ENCODE results near the gene DUSP12. TPM values are rescaled to one million over a fixed set of nuclear protein-coding genes. Genes with fewer than 3 reads are reported as not detected.

The DUSP12 gene
- total and polyA plus RNA-seq, 4 donors, result 15.0 to 60.1 (median 23.2) TPM

GRCh38 chr1:161730050-161730564 is 19.5 kb upstream of the DUSP12 start:
- no peaks in the 10 kb centered on the region for H3K36me3 ChIP-seq (ENCODE audit: control insufficient read depth in 4 of 4, insufficient read depth in 4 of 4, low read length in 4 of 4)
- WGBS, 2 donors, result 56 to 77% methylated on average over 6 of the region's 6 CpGs

GRCh38 chr1:161731241-161731640 is 18.3 kb upstream of the DUSP12 start:
- H3K4me3 ChIP-seq, result no peak overlapping the region
- no peak for DNase-seq
- H3K36me3 ChIP-seq (ENCODE audit: control insufficient read depth in 4 of 4, insufficient read depth in 4 of 4, low read length in 4 of 4), result no peaks in the 10 kb centered on the region
- no peak overlapping the region for H3K27ac ChIP-seq (ENCODE audit: low read depth in 1 of 2, low read length in 1 of 2)
- no peaks in the 10 kb centered on the region for H3K9me3 ChIP-seq (ENCODE audit: control insufficient read depth in 4 of 4, insufficient read depth in 3 of 4, low read length in 3 of 4)
- peaks cover 0 to 12% (median 8%) of the 10 kb centered on the region in 3 donors for H3K27me3 ChIP-seq (ENCODE audit: control insufficient read depth in 3 of 3, insufficient read depth in 3 of 3, low read length in 2 of 3)
- TF ChIP-seq CTCF (IDR thresholded peaks at IDR 0.05; ENCODE audit: control extremely low read depth, extremely low read depth), result no peak
- 87 to 96% methylated on average over 6 of the region's 6 CpGs for WGBS, 2 donors
- ATAC-seq (ENCODE audit: insufficient read depth, low FRiP score), result no peak
- no peak overlapping the region for H3K9ac ChIP-seq (ENCODE audit: insufficient read depth in 1 of 2, low read length in 2 of 2)
- peaks cover 0 to 1% (median 0%) of the 10 kb centered on the region in 5 donors for H3K4me1 ChIP-seq (ENCODE audit: control insufficient read depth in 5 of 5, insufficient read depth in 5 of 5, low read length in 5 of 5)

More at GRCh38 chr1:161730050-161730564, 19.5 kb upstream of the DUSP12 start:
- no peak overlapping the region for H3K9ac ChIP-seq (ENCODE audit: insufficient read depth in 1 of 2, low read length in 2 of 2)
- ATAC-seq (ENCODE audit: insufficient read depth, low FRiP score) (no peak), DNase-seq (no peak)
- H3K4me3 ChIP-seq, result no peak overlapping the region
- H3K9me3 ChIP-seq (ENCODE audit: control insufficient read depth in 4 of 4, insufficient read depth in 3 of 4, low read length in 3 of 4), result no peaks in the 10 kb centered on the region
- H3K4me1 ChIP-seq (ENCODE audit: control insufficient read depth in 5 of 5, insufficient read depth in 5 of 5, low read length in 5 of 5), result peaks cover 0 to 9% (median 0%) of the 10 kb centered on the region in 5 donors
- H3K27ac ChIP-seq (ENCODE audit: low read depth in 1 of 2, low read length in 1 of 2), result no peak overlapping the region
- no peak for TF ChIP-seq CTCF (IDR thresholded peaks at IDR 0.05; ENCODE audit: control extremely low read depth, extremely low read depth)
- H3K27me3 ChIP-seq (ENCODE audit: control insufficient read depth in 3 of 3, insufficient read depth in 3 of 3, low read length in 2 of 3), result peaks cover 0 to 12% (median 5%) of the 10 kb centered on the region in 3 donors

- Histone ChIP-seq H3K9ac (ENCODE audit: insufficient read depth in 1 of 2, low read length in 2 of 2) (no peak overlapping the region), H3K36me3 (ENCODE audit: control insufficient read depth in 4 of 4, insufficient read depth in 4 of 4, low read length in 4 of 4) (no peaks in the 10 kb centered on the region), H3K4me3 (no peak overlapping the region), H3K4me1 (ENCODE audit: control insufficient read depth in 5 of 5, insufficient read depth in 5 of 5, low read length in 5 of 5) (no peaks in the 10 kb centered on the region), H3K27me3 (ENCODE audit: control insufficient read depth in 3 of 3, insufficient read depth in 3 of 3, low read length in 2 of 3) (peaks cover 0 to 12% (median 8%) of the 10 kb centered on the region in 3 donors), H3K9me3 (ENCODE audit: control insufficient read depth in 4 of 4, insufficient read depth in 3 of 4, low read length in 3 of 4) (no peaks in the 10 kb centered on the region), H3K27ac (ENCODE audit: low read depth in 1 of 2, low read length in 1 of 2) (no peak overlapping the region)
- ATAC-seq (ENCODE audit: insufficient read depth, low FRiP score) (no peak), DNase-seq (no peak)
- TF ChIP-seq CTCF (IDR thresholded peaks at IDR 0.05; ENCODE audit: control extremely low read depth, extremely low read depth), result no peak
- WGBS, 2 donors, result 74 to 92% methylated on average over 5 of the region's 5 CpGs
These were observed 17.4 kb upstream of the DUSP12 start for GRCh38 chr1:161731981-161732718.

All from lung (tissue), 12 donors.